Mesenchymal stem cell (in vitro differentiated cells and primary cell): Measurements from ENCODE around the gene SLC18A3.

Source experiments
- DNase-seq: peaks from one replicate; pipeline ENCODE4 v3.0.0-alpha.2; 2013
- H2AFZ ChIP-seq: one replicate; pipeline ENCODE4 v1.6.1; 2013; ENCODE audit warnings: low read depth, mild to moderate bottlenecking, control low read depth, inconsistent platforms, low read length, moderate library complexity
- H2AK5ac ChIP-seq: 2 replicates; pipeline ENCODE4 v1.6.1; 2013; ENCODE audit warnings: low read length, moderate library complexity, mild to moderate bottlenecking, inconsistent platforms; ENCODE audit not compliant: severe bottlenecking
- H2BK120ac ChIP-seq: one replicate; pipeline ENCODE4 v1.6.1; 2013; ENCODE audit warnings: low read depth, mild to moderate bottlenecking, inconsistent platforms, low read length, moderate library complexity
- H2BK12ac ChIP-seq, 2 experiments: one replicate each; pipeline ENCODE4 v1.6.1; 2013; ENCODE audit warnings: inconsistent platforms in 2 of 2, low read length in 2 of 2, mild to moderate bottlenecking in 2 of 2, moderate library complexity in 2 of 2, control low read depth in 1 of 2
- H2BK15ac ChIP-seq: one replicate; pipeline ENCODE4 v1.6.1; 2013; ENCODE audit warnings: mild to moderate bottlenecking, low read depth, inconsistent platforms; ENCODE audit not compliant: poor library complexity, severe bottlenecking
- H2BK5ac ChIP-seq: 2 replicates; pipeline ENCODE4 v1.6.1; 2013; ENCODE audit warnings: low read depth, mild to moderate bottlenecking, low read length, control low read depth, inconsistent platforms; ENCODE audit not compliant: poor library complexity, severe bottlenecking
- H3K14ac ChIP-seq, 2 experiments: one replicate each; pipeline ENCODE4 v1.6.1; 2013; ENCODE audit warnings: inconsistent platforms in 2 of 2, low read length in 2 of 2, control low read depth in 1 of 2, mild to moderate bottlenecking in 1 of 2, moderate library complexity in 1 of 2
- H3K18ac ChIP-seq, 2 experiments: one replicate each; pipeline ENCODE4 v1.6.1; 2013; ENCODE audit warnings: inconsistent platforms in 2 of 2, low read length in 2 of 2, control low read depth in 1 of 2, low read depth in 1 of 2, mild to moderate bottlenecking in 1 of 2
- H3K23ac ChIP-seq, 2 experiments: one replicate each; pipeline ENCODE4 v1.6.1; 2013; ENCODE audit warnings: inconsistent platforms in 2 of 2, low read length in 2 of 2, mild to moderate bottlenecking in 2 of 2, moderate library complexity in 2 of 2, control low read depth in 1 of 2
- H3K27ac ChIP-seq: 2 replicates; pipeline ENCODE4 v1.5.1; 2013; ENCODE audit warnings: mild to moderate bottlenecking, moderate library complexity, low read length, control low read depth, inconsistent platforms; ENCODE audit not compliant: poor library complexity, severe bottlenecking
- H3K27me3 ChIP-seq, 2 experiments: 2 replicates each; pipeline versions ENCODE4 v1.6.1 to v1.7.0; 2013; ENCODE audit warnings: low read length in 2 of 2, mild to moderate bottlenecking in 2 of 2, moderate library complexity in 2 of 2, control low read depth in 1 of 2, inconsistent platforms in 1 of 2; ENCODE audit not compliant: control insufficient read depth in 1 of 2, insufficient read depth in 1 of 2
- H3K36me3 ChIP-seq, 2 experiments: 2 replicates each; pipeline versions ENCODE4 v1.6.1 to v1.7.0; 2013; ENCODE audit warnings: low read length in 2 of 2, control low read depth in 1 of 2, inconsistent platforms in 1 of 2, low read depth in 1 of 2, mild to moderate bottlenecking in 1 of 2; ENCODE audit not compliant: insufficient read depth in 2 of 2, control insufficient read depth in 1 of 2
- H3K4ac ChIP-seq, 2 experiments: one replicate each; pipeline ENCODE4 v1.6.1; 2013; ENCODE audit warnings: inconsistent platforms in 2 of 2, low read length in 2 of 2, mild to moderate bottlenecking in 2 of 2, moderate library complexity in 2 of 2, control low read depth in 1 of 2, low read depth in 1 of 2
- H3K4me1 ChIP-seq: 2 replicates; pipeline ENCODE4 v1.6.1; 2013; ENCODE audit warnings: low read depth, low read length, control low read depth; ENCODE audit not compliant: control insufficient read depth, insufficient read depth
- H3K4me2 ChIP-seq: 2 replicates; pipeline ENCODE4 v1.6.1; 2013; ENCODE audit warnings: low read length, mild to moderate bottlenecking, inconsistent platforms; ENCODE audit not compliant: poor library complexity, severe bottlenecking
- H3K4me3 ChIP-seq, 2 experiments: 2 replicates each; pipeline versions ENCODE4 v1.5.1 to v1.7.0; 2013; ENCODE audit warnings: low read length in 2 of 2, mild to moderate bottlenecking in 2 of 2, control low read depth in 1 of 2, low read depth in 1 of 2; ENCODE audit not compliant: insufficient read depth in 1 of 2
- H3K79me1 ChIP-seq: replicated peaks from 2 replicates; pipeline ENCODE4 v1.6.1; 2013; ENCODE audit warnings: mild to moderate bottlenecking, control low read depth, low read length, inconsistent platforms; ENCODE audit not compliant: poor library complexity, severe bottlenecking
- H3K9ac ChIP-seq: 2 replicates; pipeline ENCODE4 v1.7.0; 2013; ENCODE audit warnings: mild to moderate bottlenecking, low read length, moderate library complexity
- H3K9me3 ChIP-seq: 2 replicates; pipeline ENCODE4 v1.7.0; 2013; ENCODE audit warnings: mild to moderate bottlenecking, low read length; ENCODE audit not compliant: control insufficient read depth
- H4K8ac ChIP-seq: one replicate; pipeline ENCODE4 v1.6.1; 2013; ENCODE audit warnings: inconsistent platforms, mild to moderate bottlenecking, low read length, moderate library complexity
- H4K91ac ChIP-seq: one replicate; pipeline ENCODE4 v1.6.1; 2013; ENCODE audit warnings: mild to moderate bottlenecking, low read length, inconsistent platforms
- WGBS: methylation state at CpG from one replicate; pipeline ENCODE4 v1.1.7; 2013; ENCODE audit warnings: mixed read lengths; 5-methylcytosine and 5-hydroxymethylcytosine counted together

Gene SLC18A3

DNA sequence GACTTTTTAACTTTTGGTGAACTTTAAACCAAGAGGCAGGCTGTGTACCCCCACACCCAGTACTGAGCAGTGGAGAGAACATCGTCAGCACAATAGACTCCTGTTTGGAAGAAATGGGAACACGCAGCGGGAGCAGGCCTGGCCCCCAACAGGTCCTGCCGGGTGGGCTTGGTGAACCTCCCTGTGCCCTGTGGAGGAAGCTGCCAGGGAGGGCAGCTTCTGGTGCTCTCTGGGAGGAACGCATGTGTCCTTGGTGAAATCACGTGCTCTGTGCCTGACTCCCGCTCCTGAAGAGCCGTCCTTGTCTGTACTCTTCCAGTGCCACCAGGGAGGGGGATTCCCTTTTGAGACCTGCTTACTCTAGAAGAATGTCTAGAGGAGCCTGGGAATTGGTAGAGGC lies 35.3 kb downstream of the SLC18A3 start:
- no peak overlapping the region for H4K91ac ChIP-seq
- H2BK120ac ChIP-seq = no peak overlapping the region
- H3K4me1 ChIP-seq = peaks cover 6% of the 10 kb centered on the region
- H3K4ac ChIP-seq = no peak overlapping the region
- no peak overlapping the region for H3K4me2 ChIP-seq
- no peaks in the 10 kb centered on the region for H3K79me1 ChIP-seq
- 94% methylated on average over 7 of the region's 8 CpGs for WGBS
- no peak overlapping the region for H2BK5ac ChIP-seq
- no peak overlapping the region for H3K9ac ChIP-seq
- no peak overlapping the region for H2AK5ac ChIP-seq
- no peak overlapping the region for H4K8ac ChIP-seq
- no peak overlapping the region for H3K4me3 ChIP-seq
- no peak overlapping the region for H3K14ac ChIP-seq
- no peak overlapping the region for H2BK15ac ChIP-seq
- no peak overlapping the region for H2BK12ac ChIP-seq
- no peaks in the 10 kb centered on the region for H3K36me3 ChIP-seq
- no peak overlapping the region for H3K27ac ChIP-seq
- H2AFZ ChIP-seq = no peak overlapping the region
- H3K18ac ChIP-seq = no peak overlapping the region
- no peak overlapping the region for H3K23ac ChIP-seq
- H3K9me3 ChIP-seq = no peaks in the 10 kb centered on the region
- DNase-seq = no peak
- H3K27me3 ChIP-seq = peaks cover 28 to 78% of the 10 kb centered on the region in 2 experiments

DNA sequence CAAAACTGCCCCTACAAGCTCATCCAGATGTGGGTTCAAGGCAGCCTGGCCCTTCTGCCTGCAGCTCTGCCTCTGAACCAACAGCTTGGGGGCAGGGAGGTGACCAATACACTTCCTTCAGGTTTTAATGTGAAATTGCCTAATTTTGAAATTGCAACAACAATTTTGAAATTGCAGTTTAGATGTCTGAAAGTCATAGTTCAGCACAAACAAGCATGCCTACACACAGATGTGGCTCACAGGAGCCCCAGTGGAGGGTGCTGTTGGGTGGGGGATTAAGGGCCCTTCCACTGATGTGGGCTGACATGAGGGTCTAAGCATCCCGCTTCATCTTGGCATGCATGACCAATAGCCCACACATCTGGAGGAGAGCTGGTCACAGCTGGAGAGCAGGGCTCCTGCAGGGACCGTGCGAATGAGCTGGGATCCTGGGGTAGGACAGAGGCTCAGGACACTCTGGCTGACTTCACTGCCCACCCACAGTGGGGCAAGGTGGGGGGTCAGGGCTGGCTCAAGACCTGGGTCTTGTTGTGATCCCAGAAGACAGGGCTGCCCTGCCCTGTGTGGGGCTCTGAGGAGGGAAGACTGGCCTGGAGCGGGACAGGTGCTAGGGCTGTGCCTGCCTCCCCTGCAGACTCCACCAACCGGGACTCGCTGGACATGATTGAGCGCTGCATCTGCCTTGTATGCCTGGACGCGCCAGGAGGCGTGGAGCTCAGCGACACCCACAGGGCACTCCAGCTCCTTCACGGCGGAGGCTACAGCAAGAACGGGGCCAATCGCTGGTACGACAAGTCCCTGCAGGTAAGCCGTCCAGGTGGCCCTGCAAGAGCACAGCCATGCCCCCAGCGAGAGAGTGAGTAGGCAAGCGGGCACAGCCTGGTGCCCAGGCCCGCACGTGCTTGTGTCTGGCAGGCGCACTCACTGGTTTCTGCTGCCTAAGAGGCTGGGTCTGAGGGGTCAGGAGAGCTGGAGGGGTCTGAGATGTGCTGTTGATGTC lies 36.1 kb downstream of the SLC18A3 start:
- H3K36me3 ChIP-seq = no peaks in the 10 kb centered on the region
- H4K91ac ChIP-seq = no peak overlapping the region
- H2BK12ac ChIP-seq = no peak overlapping the region
- no peak overlapping the region for H3K4me2 ChIP-seq
- peaks cover 25 to 76% of the 10 kb centered on the region in 2 experiments for H3K27me3 ChIP-seq
- H3K4ac ChIP-seq = no peak overlapping the region
- H3K18ac ChIP-seq = no peak overlapping the region
- no peak overlapping the region for H4K8ac ChIP-seq
- H2AK5ac ChIP-seq = no peak overlapping the region
- H3K9me3 ChIP-seq = no peaks in the 10 kb centered on the region
- H3K9ac ChIP-seq = no peak overlapping the region
- DNase-seq = no peak
- H2BK5ac ChIP-seq = no peak overlapping the region
- H3K4me3 ChIP-seq = peak overlapping the region in 1 of 2 experiments; percentile 1
- H3K79me1 ChIP-seq = no peaks in the 10 kb centered on the region
- no peak overlapping the region for H2AFZ ChIP-seq
- no peak overlapping the region for H2BK120ac ChIP-seq
- H3K27ac ChIP-seq = no peak overlapping the region
- H2BK15ac ChIP-seq = no peak overlapping the region
- H3K14ac ChIP-seq = no peak overlapping the region
- H3K4me1 ChIP-seq = peaks cover 6% of the 10 kb centered on the region
- 94% methylated on average over 22 of the region's 22 CpGs for WGBS
- no peak overlapping the region for H3K23ac ChIP-seq

DNA sequence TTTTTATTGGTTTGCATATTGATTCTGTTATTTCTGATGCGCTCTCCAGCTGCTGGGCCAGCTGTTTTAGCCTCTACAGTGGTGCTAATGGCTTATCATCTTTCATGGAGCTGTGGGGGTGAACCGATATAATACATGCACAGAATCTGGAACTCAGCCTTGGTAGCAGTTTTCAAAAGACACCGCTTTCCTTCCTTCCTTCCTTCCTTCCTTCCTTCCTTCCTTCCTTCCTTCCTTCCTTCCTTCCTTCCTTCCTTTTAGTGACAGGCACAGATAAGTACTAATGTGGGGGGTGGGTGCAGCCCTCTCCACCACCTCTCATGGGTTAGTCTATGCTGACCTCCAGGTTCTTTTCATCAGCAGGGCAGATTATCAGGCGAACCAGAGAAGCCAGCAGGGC lies 37.4 kb downstream of the SLC18A3 start:
- Histone ChIP-seq H2AK5ac (no peak overlapping the region), H3K4me1 (peaks cover 6% of the 10 kb centered on the region), H3K23ac (no peak overlapping the region), H4K8ac (no peak overlapping the region), H3K4me3 (no peak overlapping the region), H3K27ac (no peak overlapping the region), H3K4ac (no peak overlapping the region), H2BK120ac (no peak overlapping the region), H2BK12ac (no peak overlapping the region), H3K14ac (no peak overlapping the region), H4K91ac (no peak overlapping the region), H3K9ac (no peak overlapping the region), H3K27me3 (peaks cover 29 to 77% of the 10 kb centered on the region in 2 experiments), H2AFZ (no peak overlapping the region), H3K4me2 (no peak overlapping the region), H2BK15ac (no peak overlapping the region), H3K79me1 (no peaks in the 10 kb centered on the region), H3K36me3 (no peaks in the 10 kb centered on the region), H3K9me3 (no peaks in the 10 kb centered on the region), H2BK5ac (no peak overlapping the region), H3K18ac (no peak overlapping the region)
- no peak for DNase-seq
- WGBS = 74% methylated on average over 3 of the region's 4 CpGs

DNA sequence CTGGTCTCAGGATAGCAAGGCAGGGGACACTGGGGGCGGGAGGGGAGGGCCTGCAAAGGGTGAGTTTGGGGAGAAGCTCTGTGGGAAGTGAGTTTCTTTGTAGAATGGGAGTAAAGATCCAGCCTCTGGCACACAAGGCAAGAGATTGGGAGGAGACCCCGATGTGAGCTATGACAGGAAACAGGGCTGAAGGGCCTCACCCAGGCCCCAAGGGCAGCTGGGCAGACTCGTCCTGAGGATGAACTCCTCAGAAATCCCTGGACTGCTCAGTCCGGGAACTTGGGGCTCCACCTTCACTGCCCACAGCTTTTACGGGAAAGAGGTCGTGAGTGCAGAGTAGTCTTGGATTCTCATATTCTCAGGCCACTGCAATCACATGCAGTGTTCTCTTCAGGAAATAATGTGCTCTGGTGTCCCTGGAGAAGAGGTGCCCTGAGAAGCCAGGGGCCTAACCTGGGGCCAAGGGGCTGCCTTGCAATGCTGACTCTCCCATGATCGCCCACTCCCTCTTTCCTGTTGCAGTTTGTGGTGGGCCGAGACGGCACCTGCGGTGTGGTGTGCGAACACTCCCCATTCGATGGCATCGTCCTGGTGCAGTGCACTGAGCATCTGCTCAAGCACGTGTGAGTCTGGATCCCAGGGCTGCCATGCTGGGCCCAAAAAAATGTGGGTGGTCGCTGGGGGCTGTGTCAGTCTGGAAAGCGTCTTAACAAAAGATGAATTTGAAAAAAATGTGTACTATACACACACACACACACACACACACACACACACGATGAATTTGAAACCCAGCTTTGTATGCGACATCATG lies 38.1 kb downstream of the SLC18A3 start:
- Histone ChIP-seq H3K9ac (no peak overlapping the region), H3K36me3 (no peaks in the 10 kb centered on the region), H2BK5ac (no peak overlapping the region), H2AFZ (no peak overlapping the region), H2BK12ac (no peak overlapping the region), H3K4me3 (no peak overlapping the region), H3K23ac (no peak overlapping the region), H3K27me3 (peaks cover 29 to 77% of the 10 kb centered on the region in 2 experiments), H3K4me2 (no peak overlapping the region), H4K8ac (no peak overlapping the region), H3K27ac (no peak overlapping the region), H4K91ac (no peak overlapping the region), H2BK15ac (no peak overlapping the region), H2BK120ac (no peak overlapping the region), H2AK5ac (no peak overlapping the region), H3K79me1 (no peaks in the 10 kb centered on the region), H3K14ac (no peak overlapping the region), H3K18ac (no peak overlapping the region), H3K4ac (no peak overlapping the region), H3K4me1 (peaks cover 6% of the 10 kb centered on the region), H3K9me3 (no peaks in the 10 kb centered on the region)
- 75% methylated on average over 15 of the region's 18 CpGs for WGBS
- no peak for DNase-seq
